Measurements from ENCODE around the gene MAGIX.

- TF ChIP-seq POLR2A (IDR thresholded peaks at IDR 0.05; ENCODE audit: low read depth, low read length): no peak
- peak; percentile 20; the same call in 1 of the 2 replicates for TF ChIP-seq TAF1 (IDR thresholded peaks at IDR 0.05; ENCODE audit: low read depth, low read length)
- no peak for TF ChIP-seq POLR2AphosphoS5 (IDR thresholded peaks at IDR 0.05; ENCODE audit: low read depth, low read length)
Measured at GRCh38 chrX:49184294-49185281, 22.0 kb downstream of the MAGIX start.
